Measurements from ENCODE around the gene KIFC1. TPM values are rescaled to one million over a fixed set of nuclear protein-coding genes. Genes with fewer than 3 reads are reported as not detected.
A peak's percentile ranks its signal among the peaks of the same experiment; 100 is the strongest.
"Not testable (repeated sequence)": the region's sequence is repeated elsewhere in the genome, so short reads cannot be mapped to it uniquely, and the experiment has no call there.

KIFC1 gene
- total RNA-seq, 2 donors from 2014 or later, result 15.8 to 74.6 TPM

DNA sequence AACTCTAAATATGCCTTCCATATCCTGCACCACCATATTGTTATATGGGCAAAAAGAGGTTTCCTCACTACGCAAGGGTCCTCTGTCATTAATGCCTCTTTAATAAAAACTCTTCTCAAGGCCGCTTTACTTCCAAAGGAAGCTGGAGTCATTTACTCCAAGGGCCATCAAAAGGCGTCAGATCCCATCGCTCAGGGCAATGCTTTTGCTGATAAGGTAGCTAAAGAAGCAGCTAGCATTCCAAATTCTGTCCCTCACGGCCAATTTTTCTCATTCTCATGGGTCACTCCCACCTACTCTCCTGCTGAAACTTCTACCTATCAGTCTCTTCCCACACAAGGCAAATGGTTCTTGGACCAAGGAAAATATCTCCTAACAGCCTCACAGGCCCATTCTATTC lies 43.8 kb upstream of the KIFC1 start:
- no peaks in the 10 kb centered on the region for H3K27me3 ChIP-seq
- no peaks in the 10 kb centered on the region for H3K9me3 ChIP-seq
- no peaks in the 10 kb centered on the region for H3K36me3 ChIP-seq
- no peak for DNase-seq
- H3K4me1 ChIP-seq, result no peaks in the 10 kb centered on the region
- H3K4me3 ChIP-seq, result no peak overlapping the region
- H3K9ac ChIP-seq (ENCODE audit: low read depth in 2 of 2, low read length in 2 of 2), result no peak overlapping the region
- H3K27ac ChIP-seq, result no peak overlapping the region
- no peak for TF ChIP-seq CTCF (IDR thresholded peaks at IDR 0.05)
- intact Hi-C loops (cut with DNase I), result no loop called here

DNA sequence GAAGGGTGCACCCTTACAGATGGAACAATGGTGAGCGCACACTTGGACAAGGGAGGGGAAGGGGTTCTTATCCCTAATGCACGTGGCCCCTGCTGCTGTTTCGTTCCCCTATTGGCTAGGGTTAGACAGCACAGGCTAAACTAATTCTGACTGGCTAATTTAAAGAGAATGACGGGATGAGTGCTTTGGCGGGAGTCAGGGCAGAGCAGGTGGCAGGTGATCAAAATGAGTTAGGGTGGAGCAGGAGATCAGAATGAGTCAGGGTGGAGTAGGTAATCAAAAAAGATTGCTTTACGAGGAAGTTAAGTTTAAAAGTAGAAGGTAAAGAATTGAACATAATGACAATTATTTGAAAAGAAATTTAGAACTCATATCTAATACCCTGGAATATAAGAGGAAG lies 35.8 kb upstream of the KIFC1 start:
- DNase-seq, result peak; percentile 49
- H3K27ac ChIP-seq, result peak overlapping the region; percentile 72

DNA sequence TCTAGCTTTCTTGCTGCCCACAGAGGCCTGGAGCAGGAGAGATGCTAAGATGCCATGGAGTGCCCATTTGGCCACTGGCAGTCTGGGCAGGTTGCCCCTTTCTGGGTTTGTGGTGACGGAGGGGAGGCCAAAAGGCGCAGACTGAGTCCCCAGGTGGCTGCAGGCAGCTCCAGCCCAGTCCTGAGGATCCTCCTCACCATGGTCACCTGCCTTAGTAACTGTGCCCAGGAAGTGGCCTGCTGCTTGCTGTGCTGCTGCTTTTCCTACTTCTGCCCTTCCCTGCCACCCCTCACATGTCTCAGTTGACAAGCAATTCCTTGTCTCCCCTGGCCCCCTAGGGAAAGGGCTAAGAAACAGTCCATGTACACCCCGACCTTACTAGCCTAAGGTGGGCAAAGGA lies 35.3 kb upstream of the KIFC1 start:
- no peaks in the 10 kb centered on the region for H3K4me1 ChIP-seq
- no peak overlapping the region for H3K9ac ChIP-seq (ENCODE audit: low read depth in 2 of 2, low read length in 2 of 2)
- peak; percentile 28 for DNase-seq
- H3K36me3 ChIP-seq, result no peaks in the 10 kb centered on the region
- no peaks in the 10 kb centered on the region for H3K9me3 ChIP-seq
- H3K27ac ChIP-seq, result peak overlapping the region; percentile 72
- no peaks in the 10 kb centered on the region for H3K27me3 ChIP-seq
- intact Hi-C loops (cut with DNase I), result no loop called here
- TF ChIP-seq CTCF (IDR thresholded peaks at IDR 0.05), result no peak
- no peak overlapping the region for H3K4me3 ChIP-seq

More for the DNA sequence above, 35.8 kb upstream of the KIFC1 start:
- H3K27me3 ChIP-seq; intact Hi-C loops (cut with DNase I); H3K9ac ChIP-seq (ENCODE audit: low read depth in 2 of 2, low read length in 2 of 2); H3K9me3 ChIP-seq; H3K36me3 ChIP-seq; H3K4me3 ChIP-seq; H3K4me1 ChIP-seq: not testable (repeated sequence)

DNA sequence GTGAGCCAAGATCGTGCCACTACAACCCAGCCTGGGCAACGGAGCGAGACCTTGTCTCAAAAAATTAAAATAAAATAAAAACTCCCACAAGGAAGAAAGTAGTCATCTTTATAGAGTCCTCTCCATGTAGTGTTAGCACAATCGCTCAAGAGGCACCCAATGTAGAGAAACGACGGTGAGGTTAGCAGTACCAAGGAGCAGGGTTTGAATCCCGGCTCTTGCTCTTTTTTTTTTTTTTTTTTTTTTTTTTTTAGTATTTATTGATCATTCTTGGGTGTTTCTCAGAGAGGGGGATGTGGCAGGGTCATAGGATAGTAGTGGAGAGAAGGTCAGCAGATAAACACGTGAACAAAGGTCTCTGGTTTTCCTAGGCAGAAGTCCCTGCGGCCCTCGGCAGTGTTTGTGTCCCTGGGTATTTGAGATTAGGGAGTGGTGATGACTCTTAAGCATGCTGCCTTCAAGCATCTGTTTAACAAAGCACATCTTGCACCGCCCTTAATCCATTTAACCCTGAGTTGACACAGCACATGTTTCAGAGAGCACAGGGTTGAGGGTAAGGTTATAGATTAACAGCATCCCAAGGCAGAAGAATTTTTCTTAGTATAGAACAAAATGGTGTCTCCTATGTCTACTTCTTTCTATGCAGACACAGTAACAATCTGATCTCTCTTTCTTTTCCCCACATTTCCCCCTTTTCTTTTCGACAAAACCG lies 34.3 kb upstream of the KIFC1 start:
- H3K36me3 ChIP-seq; intact Hi-C loops (cut with DNase I); DNase-seq; H3K9me3 ChIP-seq; H3K4me3 ChIP-seq; H3K4me1 ChIP-seq; H3K9ac ChIP-seq (ENCODE audit: low read depth in 2 of 2, low read length in 2 of 2); H3K27me3 ChIP-seq: not testable (repeated sequence)
- peak overlapping the region; percentile 72 for H3K27ac ChIP-seq

DNA sequence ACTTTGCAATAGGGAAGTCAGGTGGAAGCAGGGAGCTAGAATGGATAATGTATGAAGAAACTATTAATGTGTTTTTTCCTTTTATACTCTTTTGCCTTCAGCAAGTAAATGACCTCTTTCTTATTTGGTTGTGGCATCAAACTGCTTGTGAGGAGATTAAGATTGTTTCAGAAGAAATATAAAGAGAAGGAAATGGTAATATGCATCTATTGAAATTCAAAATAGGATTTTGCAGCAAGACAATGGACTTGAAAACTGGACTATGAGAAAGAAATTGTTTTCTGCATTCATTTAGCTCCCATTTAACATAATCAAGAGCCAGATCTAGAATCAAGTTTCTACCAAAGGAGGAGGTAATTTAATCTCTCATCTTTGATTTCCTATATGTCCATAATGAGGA lies 32.3 kb upstream of the KIFC1 start:
- H3K9me3 ChIP-seq, result no peaks in the 10 kb centered on the region
- intact Hi-C loops (cut with DNase I), result no loop called here
- no peak for TF ChIP-seq CTCF (IDR thresholded peaks at IDR 0.05)
- no peak overlapping the region for H3K4me3 ChIP-seq
- no peak for DNase-seq
- H3K9ac ChIP-seq (ENCODE audit: low read depth in 2 of 2, low read length in 2 of 2), result no peak overlapping the region
- H3K27me3 ChIP-seq, result no peaks in the 10 kb centered on the region
- no peak overlapping the region for H3K27ac ChIP-seq
- no peaks in the 10 kb centered on the region for H3K36me3 ChIP-seq
- no peaks in the 10 kb centered on the region for H3K4me1 ChIP-seq

- H3K27me3 ChIP-seq; H3K36me3 ChIP-seq; DNase-seq; H3K9me3 ChIP-seq; H3K9ac ChIP-seq (ENCODE audit: low read depth in 2 of 2, low read length in 2 of 2); H3K4me3 ChIP-seq; H3K4me1 ChIP-seq; H3K27ac ChIP-seq; intact Hi-C loops (cut with DNase I): not testable (repeated sequence)
These were observed 28.1 kb upstream of the KIFC1 start for GRCh38 chr6:33363486-33363885.

- H3K9me3 ChIP-seq; H3K4me3 ChIP-seq; H3K27me3 ChIP-seq; intact Hi-C loops (cut with DNase I); H3K36me3 ChIP-seq; H3K4me1 ChIP-seq; H3K27ac ChIP-seq; DNase-seq; H3K9ac ChIP-seq (ENCODE audit: low read depth in 2 of 2, low read length in 2 of 2): not testable (repeated sequence)
These were observed 27.0 kb upstream of the KIFC1 start for GRCh38 chr6:33364475-33365205.

- H3K9me3 ChIP-seq; H3K27ac ChIP-seq; H3K4me1 ChIP-seq; H3K4me3 ChIP-seq; H3K9ac ChIP-seq (ENCODE audit: low read depth in 2 of 2, low read length in 2 of 2); H3K27me3 ChIP-seq; DNase-seq; H3K36me3 ChIP-seq; intact Hi-C loops (cut with DNase I): not testable (repeated sequence)
These were observed 26.2 kb upstream of the KIFC1 start for GRCh38 chr6:33365206-33365971.
